Measurements from ENCODE around the gene WRAP53. TPM values are rescaled to one million over a fixed set of nuclear protein-coding genes. Genes with fewer than 3 reads are reported as not detected.

WRAP53 gene
- total and polyA plus RNA-seq, 4 donors = 1.8 to 3.3 (median 2.6) TPM

- peaks cover 3 to 14% (median 10%) of the 10 kb centered on the region in 4 donors for H3K4me1 ChIP-seq (ENCODE audit: control insufficient read depth in 4 of 4, insufficient read depth in 4 of 4, low read length in 3 of 4)
- H3K36me3 ChIP-seq (ENCODE audit: control insufficient read depth in 4 of 4, insufficient read depth in 3 of 4, low read depth in 1 of 4, low read length in 3 of 4) = no peaks in the 10 kb centered on the region
- DNase-seq (ENCODE audit: low spot score) = no peak
- no peak overlapping the region for H3K4me3 ChIP-seq (ENCODE audit: low read depth in 1 of 3, low read length in 3 of 3)
- no peaks in the 10 kb centered on the region for H3K9me3 ChIP-seq (ENCODE audit: control insufficient read depth in 4 of 4, low read length in 3 of 4)
- 50% methylated on average over 4 of the region's 4 CpGs for WGBS
- TF ChIP-seq HNF4G (IDR thresholded peaks at IDR 0.05) = no peak
- TF ChIP-seq FOXA1 (IDR thresholded peaks at IDR 0.05) = no peak
- no peak for TF ChIP-seq ZBTB33 (IDR thresholded peaks at IDR 0.05)
- TF ChIP-seq MAX (IDR thresholded peaks at IDR 0.05) = no peak
- no peak for TF ChIP-seq YY1 (IDR thresholded peaks at IDR 0.05)
- TF ChIP-seq TAF1 (conservative IDR thresholded peaks at IDR 0.05) = no peak
- TF ChIP-seq FOXA2 (IDR thresholded peaks at IDR 0.05) = no peak
- TF ChIP-seq SP1 (IDR thresholded peaks at IDR 0.05) = no peak
- TF ChIP-seq JUND (IDR thresholded peaks at IDR 0.05) = no peak
- TF ChIP-seq EGR1 (IDR thresholded peaks at IDR 0.05; ENCODE audit: low read depth in 2 of 2) = no peak
- no peak for TF ChIP-seq HNF4A (conservative IDR thresholded peaks at IDR 0.05)
- TF ChIP-seq, protein P1, sequence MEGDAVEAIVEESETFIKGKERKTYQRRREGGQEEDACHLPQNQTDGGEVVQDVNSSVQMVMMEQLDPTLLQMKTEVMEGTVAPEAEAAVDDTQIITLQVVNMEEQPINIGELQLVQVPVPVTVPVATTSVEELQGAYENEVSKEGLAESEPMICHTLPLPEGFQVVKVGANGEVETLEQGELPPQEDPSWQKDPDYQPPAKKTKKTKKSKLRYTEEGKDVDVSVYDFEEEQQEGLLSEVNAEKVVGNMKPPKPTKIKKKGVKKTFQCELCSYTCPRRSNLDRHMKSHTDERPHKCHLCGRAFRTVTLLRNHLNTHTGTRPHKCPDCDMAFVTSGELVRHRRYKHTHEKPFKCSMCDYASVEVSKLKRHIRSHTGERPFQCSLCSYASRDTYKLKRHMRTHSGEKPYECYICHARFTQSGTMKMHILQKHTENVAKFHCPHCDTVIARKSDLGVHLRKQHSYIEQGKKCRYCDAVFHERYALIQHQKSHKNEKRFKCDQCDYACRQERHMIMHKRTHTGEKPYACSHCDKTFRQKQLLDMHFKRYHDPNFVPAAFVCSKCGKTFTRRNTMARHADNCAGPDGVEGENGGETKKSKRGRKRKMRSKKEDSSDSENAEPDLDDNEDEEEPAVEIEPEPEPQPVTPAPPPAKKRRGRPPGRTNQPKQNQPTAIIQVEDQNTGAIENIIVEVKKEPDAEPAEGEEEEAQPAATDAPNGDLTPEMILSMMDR (IDR thresholded peaks at IDR 0.05; ENCODE audit: low read depth, low read length, missing input control) = no peak
- TF ChIP-seq NR2F2 (IDR thresholded peaks at IDR 0.05) = no peak
- TF ChIP-seq, protein P2, sequence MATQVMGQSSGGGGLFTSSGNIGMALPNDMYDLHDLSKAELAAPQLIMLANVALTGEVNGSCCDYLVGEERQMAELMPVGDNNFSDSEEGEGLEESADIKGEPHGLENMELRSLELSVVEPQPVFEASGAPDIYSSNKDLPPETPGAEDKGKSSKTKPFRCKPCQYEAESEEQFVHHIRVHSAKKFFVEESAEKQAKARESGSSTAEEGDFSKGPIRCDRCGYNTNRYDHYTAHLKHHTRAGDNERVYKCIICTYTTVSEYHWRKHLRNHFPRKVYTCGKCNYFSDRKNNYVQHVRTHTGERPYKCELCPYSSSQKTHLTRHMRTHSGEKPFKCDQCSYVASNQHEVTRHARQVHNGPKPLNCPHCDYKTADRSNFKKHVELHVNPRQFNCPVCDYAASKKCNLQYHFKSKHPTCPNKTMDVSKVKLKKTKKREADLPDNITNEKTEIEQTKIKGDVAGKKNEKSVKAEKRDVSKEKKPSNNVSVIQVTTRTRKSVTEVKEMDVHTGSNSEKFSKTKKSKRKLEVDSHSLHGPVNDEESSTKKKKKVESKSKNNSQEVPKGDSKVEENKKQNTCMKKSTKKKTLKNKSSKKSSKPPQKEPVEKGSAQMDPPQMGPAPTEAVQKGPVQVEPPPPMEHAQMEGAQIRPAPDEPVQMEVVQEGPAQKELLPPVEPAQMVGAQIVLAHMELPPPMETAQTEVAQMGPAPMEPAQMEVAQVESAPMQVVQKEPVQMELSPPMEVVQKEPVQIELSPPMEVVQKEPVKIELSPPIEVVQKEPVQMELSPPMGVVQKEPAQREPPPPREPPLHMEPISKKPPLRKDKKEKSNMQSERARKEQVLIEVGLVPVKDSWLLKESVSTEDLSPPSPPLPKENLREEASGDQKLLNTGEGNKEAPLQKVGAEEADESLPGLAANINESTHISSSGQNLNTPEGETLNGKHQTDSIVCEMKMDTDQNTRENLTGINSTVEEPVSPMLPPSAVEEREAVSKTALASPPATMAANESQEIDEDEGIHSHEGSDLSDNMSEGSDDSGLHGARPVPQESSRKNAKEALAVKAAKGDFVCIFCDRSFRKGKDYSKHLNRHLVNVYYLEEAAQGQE (IDR thresholded peaks at IDR 0.05) = no peak
- no peak for TF ChIP-seq RAD21 (IDR thresholded peaks at IDR 0.05)
- no peak for TF ChIP-seq RXRA (IDR thresholded peaks at IDR 0.05)
- TF ChIP-seq ATF3 (IDR thresholded peaks at IDR 0.05) = no peak
- no peak for TF ChIP-seq GABPA (IDR thresholded peaks at IDR 0.05 in 1 of 2, conservative IDR thresholded peaks at IDR 0.05 in 1 of 2)
- no peak overlapping the region for H3K9ac ChIP-seq (ENCODE audit: low read depth in 1 of 2, low read length in 2 of 2)
- H3K27me3 ChIP-seq (ENCODE audit: control insufficient read depth in 4 of 4, insufficient read depth in 4 of 4, low read length in 3 of 4) = peaks cover 0 to 10% (median 6%) of the 10 kb centered on the region in 4 donors
- no peak overlapping the region for H3K27ac ChIP-seq (ENCODE audit: low read depth in 1 of 2, low read length in 2 of 2)
Measured at GRCh38 chr17:7720125-7720524, 31.8 kb downstream of the WRAP53 start.

Data from liver (tissue), 9 donors.